Neural progenitor cell (in vitro differentiated cells): ENCODE measurements around the gene TNS3.

Experiments used
- CTCF ChIP-seq: fragments of 200-600 bp; sonication (generic); IDR thresholded peaks from 2 replicates; pipeline ENCODE4 v1.5.1; 2017; ENCODE audit warnings: antibody characterized with exemption, mild to moderate bottlenecking
- EZH2 ChIP-seq: fragments of 200-600 bp; sonication (generic); IDR thresholded peaks from 2 replicates; pipeline ENCODE4 v1.6.1; 2017; ENCODE audit warnings: antibody characterized with exemption, mild to moderate bottlenecking, moderate library complexity
- EZH2phosphoT487 ChIP-seq: fragments of 200-600 bp; sonication (generic); IDR thresholded peaks from 2 replicates; pipeline ENCODE4 v1.6.1; 2017; ENCODE audit warnings: antibody characterized with exemption

GRCh38 chr7:47510192-47510591, 71.7 kb downstream of the TNS3 start:
- TF ChIP-seq CTCF (no peak), EZH2phosphoT487 (no peak), EZH2 (no peak)
